PC-3 (cell line): ENCODE results near the gene ELOA. TPM values are rescaled to one million over a fixed set of nuclear protein-coding genes. Genes with fewer than 3 reads are reported as not detected.
"Not testable (repeated sequence)": the region's sequence is repeated elsewhere in the genome, so short reads cannot be mapped to it uniquely, and the experiment has no call there.

Experiments
- ATAC-seq: fragments of 200-7000 bp; cut with Tn5 transposase; 2 replicates; pipeline ENCODE4 v1.9.1; 2020; ENCODE audit warnings: mild to moderate bottlenecking, moderate library complexity
- BruUV-seq: library from RNA; stranded (reverse); fragments of 400-500 nt; replicated peaks from 2 replicates; lab custom pipeline; 2021; lab: Mats Ljungman, UMichigan
- CTCF ChIA-PET: fragments of 300-600 bp; sonication (Branson Sonifier 250); formaldehyde crosslinking; loops from one replicate; lab custom pipeline; 2022; ENCODE audit warnings: antibody characterized with exemption; lab: Charles Lee
- POLR2A ChIA-PET: fragments of 300-600 bp; sonication (Branson Sonifier 250); formaldehyde crosslinking; loops from one replicate; lab custom pipeline; 2022; ENCODE audit warnings: antibody characterized with exemption; ENCODE audit not compliant: unreplicated experiment; lab: Charles Lee
- DNase-seq: peaks from one replicate; pipeline ENCODE4 v3.0.0-alpha.2; 2015
- H2AFZ ChIP-seq: fragments of 300-600 bp; sonication (generic); 2 replicates; pipeline ENCODE4 v1.6.0; 2016; ENCODE audit warnings: antibody characterized with exemption, low read length
- H3F3A ChIP-seq: fragments of 300-600 bp; sonication (generic); one replicate; pipeline ENCODE4 v1.6.0; 2017; ENCODE audit warnings: antibody characterized with exemption, low read length, control low read depth, mild to moderate bottlenecking; ENCODE audit not compliant: unreplicated experiment
- H3K27ac ChIP-seq: fragments of 300-600 bp; sonication (generic); 2 replicates; pipeline ENCODE4 v1.5.1; 2016; ENCODE audit warnings: mild to moderate bottlenecking, low read length
- H3K27me3 ChIP-seq: fragments of 300-600 bp; sonication (generic); 2 replicates; pipeline ENCODE4 v1.6.1; 2016; ENCODE audit warnings: low read length, mixed read lengths
- H3K36me3 ChIP-seq: fragments of 300-600 bp; sonication (generic); 2 replicates; pipeline ENCODE4 v1.6.1; 2016; ENCODE audit warnings: low read depth, mixed run types, low read length, mixed read lengths
- H3K4me1 ChIP-seq: fragments of 300-600 bp; sonication (generic); 2 replicates; pipeline ENCODE4 v1.5.1; 2016; ENCODE audit warnings: low read length; ENCODE audit not compliant: insufficient read depth
- H3K4me2 ChIP-seq: fragments of 300-600 bp; sonication (generic); 2 replicates; pipeline ENCODE4 v1.6.0; 2016; ENCODE audit warnings: low read length
- H3K4me3 ChIP-seq: fragments of 300-600 bp; sonication (generic); 2 replicates; pipeline ENCODE4 v1.5.1; 2016; ENCODE audit warnings: mild to moderate bottlenecking, low read length, mixed read lengths
- H3K79me2 ChIP-seq: fragments of 300-600 bp; sonication (generic); 2 replicates; pipeline ENCODE4 v1.6.1; 2017; ENCODE audit warnings: low read length, mixed read lengths
- H3K9ac ChIP-seq: fragments of 300-600 bp; sonication (generic); 2 replicates; pipeline ENCODE4 v1.6.0; 2016; ENCODE audit warnings: mild to moderate bottlenecking, low read length
- H3K9me2 ChIP-seq: fragments of 300-600 bp; sonication (generic); replicated peaks from 2 replicates; pipeline ENCODE4 v1.6.1; 2016; ENCODE audit warnings: mixed run types, low read length, mixed read lengths
- H3K9me3 ChIP-seq: fragments of 300-600 bp; sonication (generic); 2 replicates; pipeline ENCODE4 v1.6.1; 2016; ENCODE audit warnings: low read length, mixed read lengths
- H4K20me1 ChIP-seq: fragments of 300-600 bp; sonication (generic); 2 replicates; pipeline ENCODE4 v1.6.1; 2016; ENCODE audit warnings: low read length, mixed read lengths
- EZH2 ChIP-seq: fragments of 300-600 bp; sonication (generic); IDR thresholded peaks from one replicate; pipeline ENCODE4 v1.6.1; 2017; ENCODE audit warnings: antibody characterized with exemption, mild to moderate bottlenecking, low read length; ENCODE audit not compliant: unreplicated experiment
- EZH2phosphoT487 ChIP-seq: fragments of 300-600 bp; sonication (generic); IDR thresholded peaks from 2 replicates; pipeline ENCODE4 v1.6.1; 2018; ENCODE audit warnings: mild to moderate bottlenecking, antibody characterized with exemption, low read length, borderline replicate concordance
- intact Hi-C: fragments of 100-400 bp; cut with micrococcal nuclease; formaldehyde crosslinking; loops from 2 replicates; pipeline ENCODE4 v1.9.0; 2023
- total RNA-seq: library from RNA; depleted of rRNA; stranded (reverse); fragments of >200 nt; gene quantifications from 2 replicates; pipeline ENCODE4 v1.2.3, GENCODE V29; 2014
- TF ChIP-seq, protein P1 (sequence below): fragments of 300-600 bp; sonication (generic); conservative IDR thresholded peaks from 2 replicates; pipeline ENCODE4 v1.5.1; 2017; ENCODE audit warnings: antibody characterized with exemption, low read depth, mild to moderate bottlenecking, low read length

The ELOA gene
- total RNA-seq, 1 experiment from 2014 or later: 50.9 TPM

DNA sequence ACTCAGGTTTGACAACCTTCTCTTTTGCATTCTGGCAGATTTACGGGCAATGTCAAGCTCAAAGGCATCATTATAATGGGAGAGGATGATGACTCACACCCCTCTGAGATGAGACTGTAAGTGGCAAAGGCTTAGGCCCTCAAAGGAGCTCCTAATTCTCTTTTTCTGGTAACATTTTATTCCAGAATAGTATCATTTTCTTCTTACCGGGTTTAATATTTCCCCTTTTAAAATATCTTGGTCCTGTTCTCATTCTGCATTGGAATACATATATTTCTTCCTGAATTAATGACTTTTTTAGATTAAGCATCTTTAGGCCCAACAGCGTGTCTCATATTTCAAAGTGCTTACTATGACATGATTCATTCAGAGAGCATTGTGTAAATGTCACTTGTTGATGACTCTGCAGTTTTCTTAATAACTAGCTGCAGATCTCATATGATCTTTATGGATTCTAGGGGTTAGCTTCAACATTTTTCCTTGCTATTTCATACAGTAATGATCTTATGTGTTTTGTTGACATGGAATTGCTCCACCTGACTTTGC lies 36.6 kb downstream of the ELOA start:
- peak; percentile 67 for ATAC-seq
- peak overlapping the region; percentile 85 for H3K4me3 ChIP-seq
- peak; percentile 83 for DNase-seq
- peaks cover 68% of the 10 kb centered on the region for H3K79me2 ChIP-seq
- H3K27me3 ChIP-seq: no peaks in the 10 kb centered on the region
- peak overlapping the region; percentile 84 for H3K27ac ChIP-seq
- H3K36me3 ChIP-seq: peaks cover 22% of the 10 kb centered on the region
- H2AFZ ChIP-seq: no peak overlapping the region
- H4K20me1 ChIP-seq: peaks cover 20% of the 10 kb centered on the region
- intact Hi-C loops: no loop called here
- ChIA-PET CTCF (interaction anchor here (0.8 to 1.0 kb wide), 2 partner anchors 30 to 137 kb away, joined by 3 read pairs; no protein-coding TSS in a partner anchor), POLR2A (interaction anchor here (0.5 to 0.6 kb wide), 4 partner anchors 10 to 1067 kb away, joined by 3 to 16 read pairs (median 5); no protein-coding TSS in a partner anchor)
- peaks cover 27% of the 10 kb centered on the region for H3K4me1 ChIP-seq
- no peaks in the 10 kb centered on the region for H3K9me2 ChIP-seq
- BruUV-seq: no TSS peak
- peak overlapping the region; percentile 35 for H3K9ac ChIP-seq
- TF ChIP-seq, protein P1, sequence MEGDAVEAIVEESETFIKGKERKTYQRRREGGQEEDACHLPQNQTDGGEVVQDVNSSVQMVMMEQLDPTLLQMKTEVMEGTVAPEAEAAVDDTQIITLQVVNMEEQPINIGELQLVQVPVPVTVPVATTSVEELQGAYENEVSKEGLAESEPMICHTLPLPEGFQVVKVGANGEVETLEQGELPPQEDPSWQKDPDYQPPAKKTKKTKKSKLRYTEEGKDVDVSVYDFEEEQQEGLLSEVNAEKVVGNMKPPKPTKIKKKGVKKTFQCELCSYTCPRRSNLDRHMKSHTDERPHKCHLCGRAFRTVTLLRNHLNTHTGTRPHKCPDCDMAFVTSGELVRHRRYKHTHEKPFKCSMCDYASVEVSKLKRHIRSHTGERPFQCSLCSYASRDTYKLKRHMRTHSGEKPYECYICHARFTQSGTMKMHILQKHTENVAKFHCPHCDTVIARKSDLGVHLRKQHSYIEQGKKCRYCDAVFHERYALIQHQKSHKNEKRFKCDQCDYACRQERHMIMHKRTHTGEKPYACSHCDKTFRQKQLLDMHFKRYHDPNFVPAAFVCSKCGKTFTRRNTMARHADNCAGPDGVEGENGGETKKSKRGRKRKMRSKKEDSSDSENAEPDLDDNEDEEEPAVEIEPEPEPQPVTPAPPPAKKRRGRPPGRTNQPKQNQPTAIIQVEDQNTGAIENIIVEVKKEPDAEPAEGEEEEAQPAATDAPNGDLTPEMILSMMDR: no peak
- TF ChIP-seq EZH2phosphoT487: no peak
- TF ChIP-seq EZH2: no peak
- H3K9me3 ChIP-seq: no peaks in the 10 kb centered on the region
- peak overlapping the region; percentile 100 for H3K4me2 ChIP-seq
- peaks cover 15% of the 10 kb centered on the region for H3F3A ChIP-seq

DNA sequence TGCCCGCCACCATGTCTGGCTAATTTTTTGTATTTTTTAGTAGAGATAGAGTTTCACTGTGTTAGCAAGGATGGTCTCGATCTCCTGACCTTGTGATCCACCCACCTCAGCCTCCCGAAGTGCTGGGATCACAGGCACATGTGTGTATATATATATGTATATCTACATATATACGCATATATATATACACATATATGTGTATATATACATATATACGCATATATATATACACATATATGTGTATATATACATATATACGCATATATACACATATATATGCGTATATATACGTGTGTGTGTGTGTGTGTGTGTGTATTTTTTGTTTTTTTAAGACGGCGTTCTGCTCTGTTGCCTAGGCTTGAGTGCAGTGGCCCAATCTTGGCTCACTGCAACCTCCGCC lies 39.9 kb downstream of the ELOA start:
- H3K27me3 ChIP-seq, H3K9me2 ChIP-seq, H3K27ac ChIP-seq, H3K4me3 ChIP-seq, H3K4me2 ChIP-seq, DNase-seq, CTCF ChIA-PET, H2AFZ ChIP-seq, H3K9me3 ChIP-seq, intact Hi-C loops, BruUV-seq, H3K9ac ChIP-seq, ATAC-seq: not testable (repeated sequence)
- peaks cover 20% of the 10 kb centered on the region for H4K20me1 ChIP-seq
- H3K79me2 ChIP-seq: peaks cover 62% of the 10 kb centered on the region
- POLR2A ChIA-PET: interaction anchor here (0.6 kb wide), 1 partner anchor 40 kb away, joined by 3 read pairs; the partner anchor contains the start of gene ELOA
- H3F3A ChIP-seq: peaks cover 15% of the 10 kb centered on the region
- peaks cover 47% of the 10 kb centered on the region for H3K36me3 ChIP-seq
- H3K4me1 ChIP-seq: peaks cover 20% of the 10 kb centered on the region

DNA sequence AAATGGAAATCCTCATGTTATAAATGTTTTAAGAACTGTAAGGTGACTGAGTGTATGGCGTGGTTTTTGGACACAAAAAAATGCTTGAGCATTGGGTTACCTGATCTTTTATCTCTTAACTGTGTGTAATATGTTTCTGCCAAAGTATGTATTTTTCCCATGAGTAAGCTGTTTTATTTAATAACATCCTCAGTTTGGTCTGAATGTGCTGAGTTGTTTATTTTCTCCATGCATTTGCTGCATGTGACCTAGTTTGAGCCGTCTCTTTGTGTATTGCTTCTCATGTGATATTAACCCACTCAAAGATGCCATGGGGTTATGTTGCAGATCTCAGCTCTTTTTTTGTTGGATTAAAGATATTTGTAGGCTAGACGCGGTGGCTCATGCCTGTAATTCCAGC lies 41.6 kb downstream of the ELOA start:
- CTCF ChIA-PET: no interaction called here

More for the DNA sequence above, 41.6 kb downstream of the ELOA start:
- Histone ChIP-seq H2AFZ (no peak overlapping the region), H3K27ac (no peak overlapping the region), H3K79me2 (peaks cover 48% of the 10 kb centered on the region), H3K4me2 (no peak overlapping the region), H4K20me1 (peaks cover 10% of the 10 kb centered on the region), H3F3A (peaks cover 15% of the 10 kb centered on the region), H3K9ac (no peak overlapping the region), H3K9me3 (no peaks in the 10 kb centered on the region), H3K9me2 (no peaks in the 10 kb centered on the region), H3K36me3 (peaks cover 47% of the 10 kb centered on the region), H3K4me1 (peaks cover 19% of the 10 kb centered on the region), H3K4me3 (no peak overlapping the region), H3K27me3 (no peaks in the 10 kb centered on the region)
- DNase-seq: no peak
- no peak for ATAC-seq
- no TSS peak for BruUV-seq
- POLR2A ChIA-PET: no interaction called here
- TF ChIP-seq EZH2phosphoT487: no peak
- no peak for TF ChIP-seq EZH2
- intact Hi-C loops: no loop called here
